Testis (tissue), 3 donors: ENCODE measurements around the gene MEN1. TPM values are rescaled to one million over a fixed set of nuclear protein-coding genes. Genes with fewer than 3 reads are reported as not detected.

ENCODE experiments used
- DNase-seq: peaks from one replicate; pipeline ENCODE4 v3.0.0-alpha.2; 2019
- H3K27ac ChIP-seq, 2 donors: fragments of 200-600 bp; sonication (generic); one replicate each; pipeline ENCODE4 v1.5.1; 2019
- H3K27me3 ChIP-seq: fragments of 200-600 bp; sonication (generic); one replicate; pipeline ENCODE4 v1.5.1; 2019
- H3K36me3 ChIP-seq: fragments of 200-600 bp; sonication (generic); one replicate; pipeline ENCODE4 v1.5.1; 2017; ENCODE audit warnings: low read depth; ENCODE audit errors: missing control alignments
- H3K4me1 ChIP-seq: fragments of 200-600 bp; sonication (generic); one replicate; pipeline ENCODE4 v1.5.1; 2019
- H3K4me3 ChIP-seq, 2 donors: fragments of 200-600 bp; sonication (generic); one replicate each; pipeline ENCODE4 v1.5.1; 2017 to 2019
- H3K9me3 ChIP-seq: fragments of 200-600 bp; sonication (generic); one replicate; pipeline ENCODE4 v1.5.1; 2017
- POLR2A ChIP-seq: fragments of 450-650 bp; IDR thresholded peaks from one replicate; pipeline ENCODE4 v1.6.1; 2017; ENCODE audit warnings: antibody characterized with exemption, mild to moderate bottlenecking, moderate library complexity
- WGBS, 2 donors: methylation state at CpG; one replicate each; pipeline ENCODE4 v1.1.5; 2018; 5-methylcytosine and 5-hydroxymethylcytosine counted together
- intact Hi-C: fragments of 100-400 bp; cut with DNase I; formaldehyde crosslinking; loops from one replicate; pipeline ENCODE4 v1.15.1; 2023; ENCODE audit warnings: low total_unique reads
- polyA plus RNA-seq: library from polyadenylated mRNA; stranded (reverse); fragments of 350-450 nt; fragmentation: Illumina TruSeq; extraction: RNeasy Lipid Tissue Mini Kit (QIAGEN cat#74804); gene quantifications from one replicate; pipeline ENCODE4 v1.2.3, GENCODE V29; 2014; ENCODE audit warnings: low read depth, low replicate concordance; ENCODE audit not compliant: insufficient read depth
- total RNA-seq, 2 donors: library from RNA; depleted of rRNA; stranded (reverse); fragments of >200 nt; gene quantifications; one replicate each; pipeline ENCODE4 v1.2.3, GENCODE V29; 2016
- TF ChIP-seq, protein P1 (sequence below), 3 experiments: fragments of 450-650 bp in 2 of 3; fragments of 200-600 bp in 1 of 3; sonication (generic) in 1 of 3; IDR thresholded peaks; one replicate each; pipeline ENCODE4 v1.5.1; 2016 to 2019; ENCODE audit warnings: antibody characterized with exemption in 3 of 3, mild to moderate bottlenecking in 2 of 3, moderate library complexity in 1 of 3

The MEN1 gene
- total and polyA plus RNA-seq, 3 donors from 2014 or later: 29.7 to 40.8 (median 36.7) TPM

DNA sequence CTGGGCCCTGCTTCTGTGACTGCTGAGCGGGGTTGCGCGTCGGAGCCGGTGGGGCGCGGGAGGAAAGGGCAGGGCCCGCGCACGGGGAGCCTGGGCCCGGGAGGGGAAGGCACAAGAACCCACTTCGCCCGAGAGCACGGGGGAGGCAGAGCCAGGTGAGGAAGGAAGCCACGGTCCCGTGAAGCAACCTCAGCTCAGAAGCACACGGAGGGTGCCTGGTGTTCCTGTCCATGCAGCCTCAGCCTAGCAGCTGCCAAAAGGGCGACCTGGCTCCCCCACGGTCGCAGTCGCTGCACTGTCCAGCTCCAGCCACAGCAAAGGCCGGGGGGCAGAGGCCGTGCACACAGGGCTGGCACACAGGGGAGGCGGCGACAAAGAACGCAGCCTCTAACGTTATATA, 43.4 kb upstream of the MEN1 start:
- no peak for DNase-seq
- no peaks in the 10 kb centered on the region for H3K27me3 ChIP-seq
- H3K4me3 ChIP-seq: no peak overlapping the region
- intact Hi-C loops: no loop called here
- peaks cover 17% of the 10 kb centered on the region for H3K4me1 ChIP-seq
- TF ChIP-seq, protein P1, sequence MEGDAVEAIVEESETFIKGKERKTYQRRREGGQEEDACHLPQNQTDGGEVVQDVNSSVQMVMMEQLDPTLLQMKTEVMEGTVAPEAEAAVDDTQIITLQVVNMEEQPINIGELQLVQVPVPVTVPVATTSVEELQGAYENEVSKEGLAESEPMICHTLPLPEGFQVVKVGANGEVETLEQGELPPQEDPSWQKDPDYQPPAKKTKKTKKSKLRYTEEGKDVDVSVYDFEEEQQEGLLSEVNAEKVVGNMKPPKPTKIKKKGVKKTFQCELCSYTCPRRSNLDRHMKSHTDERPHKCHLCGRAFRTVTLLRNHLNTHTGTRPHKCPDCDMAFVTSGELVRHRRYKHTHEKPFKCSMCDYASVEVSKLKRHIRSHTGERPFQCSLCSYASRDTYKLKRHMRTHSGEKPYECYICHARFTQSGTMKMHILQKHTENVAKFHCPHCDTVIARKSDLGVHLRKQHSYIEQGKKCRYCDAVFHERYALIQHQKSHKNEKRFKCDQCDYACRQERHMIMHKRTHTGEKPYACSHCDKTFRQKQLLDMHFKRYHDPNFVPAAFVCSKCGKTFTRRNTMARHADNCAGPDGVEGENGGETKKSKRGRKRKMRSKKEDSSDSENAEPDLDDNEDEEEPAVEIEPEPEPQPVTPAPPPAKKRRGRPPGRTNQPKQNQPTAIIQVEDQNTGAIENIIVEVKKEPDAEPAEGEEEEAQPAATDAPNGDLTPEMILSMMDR (IDR thresholded peaks at IDR 0.05): no peak
- no peak for TF ChIP-seq POLR2A
- no peak overlapping the region for H3K27ac ChIP-seq
- H3K36me3 ChIP-seq: no peaks in the 10 kb centered on the region
- H3K9me3 ChIP-seq: no peaks in the 10 kb centered on the region
- WGBS, 2 donors: 80 to 88% methylated on average over 27 of the region's 27 CpGs

DNA sequence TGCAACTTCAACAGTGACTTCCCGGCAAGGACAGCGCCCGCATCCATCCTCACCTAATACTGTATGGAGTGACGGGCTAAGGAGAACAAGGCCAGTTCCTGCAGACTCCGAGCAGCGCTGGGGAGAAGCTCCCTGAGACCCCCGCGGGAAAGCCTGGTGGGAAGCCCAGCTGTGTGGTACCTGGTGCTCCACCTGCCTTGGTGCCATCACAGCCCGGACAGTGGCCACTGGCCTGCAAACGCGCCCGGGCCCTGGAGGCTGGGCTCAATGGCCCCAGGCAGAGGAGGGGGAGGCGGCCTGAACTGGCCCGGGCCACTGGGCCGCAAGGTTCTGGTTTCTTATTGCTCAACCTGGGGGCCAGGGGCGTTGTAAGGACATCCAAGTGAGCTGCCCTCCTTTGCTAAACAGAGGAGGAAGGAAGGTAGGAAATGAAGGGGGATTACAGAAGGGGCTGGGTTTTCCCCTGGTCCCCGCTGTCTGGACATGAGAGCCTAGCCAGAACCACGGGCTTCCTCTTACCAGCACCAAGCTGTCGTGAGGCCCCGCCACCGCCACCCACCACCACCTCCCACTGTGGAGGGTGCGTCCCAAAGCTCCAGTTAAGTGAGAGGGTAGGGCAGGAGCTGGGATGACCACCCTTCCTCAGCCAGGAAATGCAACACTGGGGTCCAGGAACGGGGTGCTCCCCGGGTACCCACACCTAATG, 42.6 kb upstream of the MEN1 start:
- H3K9me3 ChIP-seq: no peaks in the 10 kb centered on the region
- DNase-seq: no peak
- H3K27ac ChIP-seq: no peak overlapping the region
- no peaks in the 10 kb centered on the region for H3K27me3 ChIP-seq
- no peaks in the 10 kb centered on the region for H3K36me3 ChIP-seq
- no peak for TF ChIP-seq POLR2A
- TF ChIP-seq, protein P1 (IDR thresholded peaks at IDR 0.05): no peak
- H3K4me3 ChIP-seq: no peak overlapping the region
- H3K4me1 ChIP-seq: peaks cover 17% of the 10 kb centered on the region
- intact Hi-C loops: no loop called here
- 86 to 88% methylated on average over 20 to 24 of the region's 24 CpGs for WGBS, 2 donors

DNA sequence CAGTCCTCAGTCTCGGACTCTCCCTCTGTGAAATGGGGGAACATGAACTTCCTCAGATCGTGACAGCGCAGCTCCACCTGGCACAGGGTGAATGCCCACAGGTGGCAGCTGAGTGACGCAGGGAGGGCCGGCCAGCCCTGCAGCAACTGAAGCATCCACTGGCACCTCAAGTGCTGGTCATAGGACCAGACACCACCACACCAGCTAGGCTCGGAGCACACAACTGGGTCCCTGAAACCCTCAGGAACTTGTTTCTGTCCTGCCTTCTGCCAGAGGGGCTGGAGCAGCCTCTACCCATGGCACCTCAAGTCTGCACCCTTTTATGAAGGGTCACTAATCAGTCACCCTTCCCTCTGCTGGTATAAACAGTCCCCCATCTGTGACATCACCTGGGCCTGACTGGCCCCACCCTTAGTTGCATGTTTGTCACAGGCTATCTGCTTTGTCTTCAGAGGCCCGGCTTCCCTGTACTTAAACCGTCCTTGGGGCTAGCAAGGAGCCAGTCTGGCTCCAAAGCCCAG, 41.5 kb upstream of the MEN1 start:
- Histone ChIP-seq H3K36me3 (no peaks in the 10 kb centered on the region), H3K4me3 (no peak overlapping the region), H3K9me3 (no peaks in the 10 kb centered on the region), H3K27ac (no peak overlapping the region), H3K27me3 (no peaks in the 10 kb centered on the region), H3K4me1 (peaks cover 20% of the 10 kb centered on the region)
- 82 to 91% methylated on average over 8 of the region's 8 CpGs for WGBS, 2 donors
- intact Hi-C loops: no loop called here
- no peak for TF ChIP-seq POLR2A
- TF ChIP-seq, protein P1 (IDR thresholded peaks at IDR 0.05): no peak
- no peak for DNase-seq

DNA sequence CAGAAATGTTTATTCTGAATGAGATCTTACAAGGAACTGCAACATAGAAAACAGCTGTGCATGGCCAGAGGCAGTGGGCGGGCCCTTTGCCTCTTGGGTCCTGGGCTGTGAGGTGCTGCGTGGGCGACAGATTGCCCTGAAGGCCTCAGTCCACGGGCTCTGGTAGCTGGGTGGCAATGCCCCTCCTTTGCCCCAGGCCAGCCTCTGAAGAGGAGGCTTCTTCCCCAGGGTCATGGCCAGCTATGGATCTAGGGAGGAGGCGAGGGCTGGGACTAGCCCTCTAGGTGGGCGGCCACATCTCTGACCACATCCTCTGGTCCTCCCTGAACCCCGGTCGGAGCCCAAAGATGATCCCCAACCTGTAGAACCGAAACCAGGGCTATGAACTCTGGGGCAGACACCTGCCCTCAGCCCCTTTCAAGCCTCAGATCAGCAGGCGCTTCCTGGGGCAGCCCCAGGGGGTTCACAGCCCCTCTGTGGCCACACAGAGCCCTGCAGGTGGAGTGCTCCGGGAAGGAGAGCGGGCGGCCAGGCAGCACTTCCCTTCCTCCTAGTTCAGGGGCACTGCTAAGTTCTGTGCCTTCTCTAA, 40.7 kb upstream of the MEN1 start:
- no peak overlapping the region for H3K27ac ChIP-seq
- peaks cover 15% of the 10 kb centered on the region for H3K4me1 ChIP-seq
- 55 to 68% methylated on average over 4 to 12 of the region's 13 CpGs for WGBS, 2 donors
- no peak for DNase-seq
- H3K36me3 ChIP-seq: no peaks in the 10 kb centered on the region
- intact Hi-C loops: no loop called here
- H3K4me3 ChIP-seq: no peak overlapping the region
- TF ChIP-seq, protein P1 (IDR thresholded peaks at IDR 0.05): no peak
- TF ChIP-seq POLR2A: no peak
- H3K27me3 ChIP-seq: no peaks in the 10 kb centered on the region
- no peaks in the 10 kb centered on the region for H3K9me3 ChIP-seq
